B cell (primary cell): ENCODE data around the gene SH3GL1. TPM values are rescaled to one million over a fixed set of nuclear protein-coding genes. Genes with fewer than 3 reads are reported as not detected.

Experiments
- ATAC-seq: fragments of 200-7000 bp; cut with Tn5 transposase; one replicate; pipeline ENCODE4 v1.10.0; 2021; ENCODE audit warnings: low read depth, mild to moderate bottlenecking, moderate number of reproducible peaks, moderate library complexity
- CTCF ChIA-PET: fragments of 350-600 bp; sonication (Branson Sonifier 250); formaldehyde crosslinking; loops from one replicate; lab custom pipeline; 2021; ENCODE audit warnings: antibody characterized with exemption, inconsistent platforms; lab: Charles Lee
- POLR2A ChIA-PET: fragments of 350-600 bp; sonication (Branson Sonifier 250); formaldehyde crosslinking; loops from one replicate; lab custom pipeline; 2021; ENCODE audit warnings: antibody characterized with exemption; lab: Charles Lee
- DNase-seq: peaks from one replicate; pipeline ENCODE4 v3.0.0; 2013
- H2AFZ ChIP-seq: 2 replicates; pipeline ENCODE4 v1.6.1; 2012; ENCODE audit warnings: mild to moderate bottlenecking, low read depth, low read length; ENCODE audit not compliant: insufficient read depth, poor library complexity, severe bottlenecking
- H3K27ac ChIP-seq, 2 donors: 1 replicate in 1 of 2; 2 replicates in 1 of 2; pipeline ENCODE4 v1.5.1; 2012 to 2013; ENCODE audit warnings: low read length in 2 of 2, mild to moderate bottlenecking in 2 of 2, moderate library complexity in 1 of 2
- H3K27me3 ChIP-seq, 4 experiments: fragments of 200-600 bp in 1 of 4; sonication (generic) in 1 of 4; replicated peaks in 1 of 4; 1 replicate in 2 of 4; 2 replicates in 2 of 4; pipeline versions ENCODE4 v1.6.1 to v1.7.0; 2013 to 2016; ENCODE audit warnings: low read length in 3 of 4, mild to moderate bottlenecking in 2 of 4, mixed read lengths in 1 of 4, moderate library complexity in 1 of 4; ENCODE audit not compliant: insufficient read depth in 4 of 4, control insufficient read depth in 3 of 4; ENCODE audit errors: control extremely low read depth in 1 of 4
- H3K36me3 ChIP-seq, 2 experiments: replicated peaks in 1 of 2; 1 replicate in 1 of 2; 2 replicates in 1 of 2; pipeline versions ENCODE4 v1.6.1 to v1.7.1; 2013; ENCODE audit warnings: low read length in 1 of 2; ENCODE audit not compliant: insufficient read depth in 2 of 2, control insufficient read depth in 1 of 2; ENCODE audit errors: control extremely low read depth in 1 of 2, extremely low read depth in 1 of 2
- H3K4me1 ChIP-seq, 2 donors: fragments of 200-600 bp in 1 of 2; sonication (generic) in 1 of 2; 1 replicate in 1 of 2; 2 replicates in 1 of 2; pipeline versions ENCODE4 v1.5.1 to v1.6.1; 2013 to 2017; ENCODE audit warnings: low read length in 2 of 2; ENCODE audit not compliant: control insufficient read depth in 2 of 2, insufficient read depth in 2 of 2
- H3K4me2 ChIP-seq: replicated peaks from 2 replicates; pipeline ENCODE3; 2012; ENCODE audit warnings: mild to moderate bottlenecking, low read depth, low read length; ENCODE audit not compliant: poor library complexity, severe bottlenecking
- H3K4me3 ChIP-seq, 5 experiments: fragments of 200-600 bp in 1 of 5; sonication (generic) in 1 of 5; 1 replicate in 3 of 5; 2 replicates in 2 of 5; pipeline versions ENCODE4 v1.5.1 to v1.7.0; 2011 to 2016; ENCODE audit warnings: low read length in 4 of 5, mild to moderate bottlenecking in 4 of 5, low read depth in 2 of 5, control low read depth in 1 of 5, moderate library complexity in 1 of 5; ENCODE audit not compliant: insufficient read depth in 1 of 5; ENCODE audit errors: control extremely low read depth in 1 of 5, extremely low read depth in 1 of 5
- H3K79me2 ChIP-seq: fragments of 200-600 bp; sonication (generic); one replicate; pipeline ENCODE4 v1.6.0; 2016; ENCODE audit warnings: low read length; ENCODE audit not compliant: control insufficient read depth, insufficient read depth
- H3K9ac ChIP-seq: fragments of 200-600 bp; sonication (generic); 2 replicates; pipeline ENCODE4 v1.6.1; 2017; ENCODE audit warnings: mild to moderate bottlenecking, low read length, moderate library complexity
- H3K9me3 ChIP-seq, 3 donors: one replicate each; pipeline versions ENCODE4 v1.6.1 to v1.7.1; 2013; ENCODE audit warnings: low read length in 2 of 3; ENCODE audit not compliant: control insufficient read depth in 2 of 3, insufficient read depth in 1 of 3; ENCODE audit errors: control extremely low read depth in 1 of 3
- H4K20me1 ChIP-seq: 2 replicates; pipeline ENCODE4 v1.6.0; 2012; ENCODE audit warnings: mild to moderate bottlenecking, low read length; ENCODE audit not compliant: insufficient read depth, control insufficient read depth, poor library complexity, severe bottlenecking
- H3K27ac Mint-ChIP-seq: one replicate; pipeline ENCODE4 v1.8.0; 2021; ENCODE audit warnings: mixed read lengths
- H3K27me3 Mint-ChIP-seq: one replicate; pipeline ENCODE4 v1.8.0; 2021; ENCODE audit warnings: mixed read lengths
- H3K4me1 Mint-ChIP-seq: one replicate; pipeline ENCODE4 v1.8.0; 2021; ENCODE audit warnings: mixed read lengths
- H3K4me3 Mint-ChIP-seq: one replicate; pipeline ENCODE4 v1.8.0; 2021; ENCODE audit warnings: mixed read lengths
- H3K9me3 Mint-ChIP-seq: one replicate; pipeline ENCODE4 v1.8.0; 2022; ENCODE audit warnings: mixed read lengths; ENCODE audit not compliant: insufficient read depth
- CTCF ChIP-seq: fragments of 200-600 bp; IDR thresholded peaks from one replicate; pipeline ENCODE4 v1.8.0; 2022; ENCODE audit warnings: antibody characterized with exemption, mild to moderate bottlenecking
- EZH2 ChIP-seq: IDR thresholded peaks from 2 replicates; pipeline ENCODE4 v1.6.1; 2012; ENCODE audit warnings: borderline replicate concordance, low read depth, mild to moderate bottlenecking, moderate library complexity, low read length; ENCODE audit not compliant: insufficient read depth, poor library complexity, severe bottlenecking
- WGBS: methylation state at CpG from one replicate; pipeline ENCODE4 v1.1.5; 2013; ENCODE audit warnings: missing lambda C conversion rate; ENCODE audit not compliant: insufficient coverage; 5-methylcytosine and 5-hydroxymethylcytosine counted together
- intact Hi-C: fragments of 100-400 bp; cut with micrococcal nuclease; formaldehyde crosslinking; loops from one replicate; pipeline ENCODE4 v1.10.0; 2022
- polyA plus RNA-seq: library from polyadenylated mRNA; depleted of rRNA; stranded (reverse); fragments of >200 nt; gene quantifications from 2 replicates; pipeline ENCODE4 v1.2.3, GENCODE V29; 2012
- total RNA-seq, 2 donors: library from RNA; stranded (reverse); fragments of 120-200 nt in 1 of 2; gene quantifications; 1 replicate in 1 of 2; 2 replicates in 1 of 2; pipeline versions ENCODE4 v1.2.3 to v1.2.4, GENCODE V29; 2013 to 2022

Gene SH3GL1
- total and polyA plus RNA-seq, 2 donors (not counting 1 experiment from before 2014, with no cell fraction given), result 37.2 to 42.4 TPM

- CTCF ChIA-PET, result interaction anchor here (1.0 to 2.2 kb wide), 3 partner anchors 9 to 23 kb away, joined by 3 to 8 read pairs (median 4); partner anchors contain the start of gene CHAF1A
- Histone ChIP-seq H3K4me1 (peaks cover 77 to 82% of the 10 kb centered on the region in 2 donors), H3K27me3 (no peaks in the 10 kb centered on the region), H3K9ac (peak overlapping the region; percentile 45), H2AFZ (no peak overlapping the region), H4K20me1 (peaks cover 44% of the 10 kb centered on the region), H3K4me2 (peak overlapping the region; percentile 78), H3K27ac (peak overlapping the region; percentile 75 to 81), H3K36me3 (peaks cover 0 to 6% of the 10 kb centered on the region in 2 experiments), H3K9me3 (peaks cover 0 to 7% (median 0%) of the 10 kb centered on the region in 3 donors), H3K79me2 (peaks cover 91% of the 10 kb centered on the region), H3K4me3 (peak overlapping the region in 2 of 5 experiments; percentile 27 to 44)
- WGBS, result 64% methylated on average over 11 of the region's 11 CpGs
- Mint-ChIP-seq H3K27me3 (no peaks in the 10 kb centered on the region), H3K4me1 (peaks cover 83% of the 10 kb centered on the region), H3K27ac (peak overlapping the region; percentile 97), H3K9me3 (no peaks in the 10 kb centered on the region), H3K4me3 (peak overlapping the region; percentile 92)
- no peak for ATAC-seq
- POLR2A ChIA-PET, result interaction anchor here (1.0 kb wide), 1 partner anchor 16 kb away, joined by 3 read pairs; no protein-coding TSS in a partner anchor
- DNase-seq, result peak; percentile 26
- TF ChIP-seq CTCF (no peak), EZH2 (no peak)
- intact Hi-C loops, result loop anchor here (2.0 to 5.0 kb wide), 2 partner anchors 16 to 78 kb away; partner anchors contain the start of gene UBXN6
Observed at GRCh38 chr19:4378886-4379285, 21.5 kb downstream of the SH3GL1 start.
